RPMI7951 (cell line): ENCODE data around the gene EFCAB14. TPM values are rescaled to one million over a fixed set of nuclear protein-coding genes. Genes with fewer than 3 reads are reported as not detected.
A peak's percentile ranks its signal among the peaks of the same experiment; 100 is the strongest.
"Not testable (repeated sequence)": the region's sequence is repeated elsewhere in the genome, so short reads cannot be mapped to it uniquely, and the experiment has no call there.

Source experiments
- DNase-seq: peaks from one replicate; pipeline ENCODE4 v3.0.0-alpha.2; 2012; ENCODE audit warnings: low read depth
- total RNA-seq: library from RNA; depleted of rRNA; stranded (reverse); fragments of >200 nt; shearing (Covaris generic); gene quantifications from 2 replicates; pipeline ENCODE4 v1.2.3, GENCODE V29; 2014

The EFCAB14 gene
- total RNA-seq, 1 experiment from 2014 or later, result 66.0 TPM

GRCh38 chr1:46724991-46725735 lies 6.2 kb upstream of the EFCAB14 start:
- peak; percentile 74 for DNase-seq

- no peak for DNase-seq
Measured at GRCh38 chr1:46723901-46724300, 5.0 kb upstream of the EFCAB14 start.

- no peak for DNase-seq
Measured at GRCh38 chr1:46721686-46722205, 2.8 kb upstream of the EFCAB14 start.

GRCh38 chr1:46721204-46721603 lies 2.3 kb upstream of the EFCAB14 start:
- DNase-seq, result no peak

- not testable (repeated sequence) for DNase-seq
Measured at GRCh38 chr1:46720319-46720718, 1.4 kb upstream of the EFCAB14 start.

- no peak for DNase-seq
Measured at GRCh38 chr1:46719689-46720088, 775 bp upstream of the EFCAB14 start.

GRCh38 chr1:46718340-46718726 lies 581 bp downstream of the EFCAB14 start:
- DNase-seq, result peak; percentile 9

GRCh38 chr1:46717654-46718053 lies 1.3 kb downstream of the EFCAB14 start:
- no peak for DNase-seq

- DNase-seq, result no peak
Measured at GRCh38 chr1:46714976-46715375, 3.9 kb downstream of the EFCAB14 start.

- no peak for DNase-seq
Measured at GRCh38 chr1:46708121-46708520, 10.8 kb downstream of the EFCAB14 start.

GRCh38 chr1:46705408-46705807 lies 13.5 kb downstream of the EFCAB14 start:
- no peak for DNase-seq

- DNase-seq, result no peak
Measured at GRCh38 chr1:46703927-46704641, 14.8 kb downstream of the EFCAB14 start.

- no peak for DNase-seq
Measured at GRCh38 chr1:46699666-46700065, 19.2 kb downstream of the EFCAB14 start.

- no peak for DNase-seq
Measured at GRCh38 chr1:46697053-46697452, 21.9 kb downstream of the EFCAB14 start.

GRCh38 chr1:46694676-46695075 lies 24.2 kb downstream of the EFCAB14 start:
- not testable (repeated sequence) for DNase-seq

GRCh38 chr1:46692811-46693770 lies 25.8 kb downstream of the EFCAB14 start:
- no peak for DNase-seq

- DNase-seq, result no peak
Measured at GRCh38 chr1:46691997-46692790, 26.7 kb downstream of the EFCAB14 start.

- DNase-seq, result no peak
Measured at GRCh38 chr1:46690931-46691421, 27.9 kb downstream of the EFCAB14 start.

- DNase-seq, result no peak
Measured at GRCh38 chr1:46689897-46690296, 29.0 kb downstream of the EFCAB14 start.

- no peak for DNase-seq
Measured at GRCh38 chr1:46689356-46689755, 29.6 kb downstream of the EFCAB14 start.
